ENCODE results near the gene HCRT. TPM values are rescaled to one million over a fixed set of nuclear protein-coding genes. Genes with fewer than 3 reads are reported as not detected.
"Not testable (repeated sequence)": the region's sequence is repeated elsewhere in the genome, so short reads cannot be mapped to it uniquely, and the experiment has no call there.

The HCRT gene
- total RNA-seq, 2 donors from 2014 or later, result not detected

DNA sequence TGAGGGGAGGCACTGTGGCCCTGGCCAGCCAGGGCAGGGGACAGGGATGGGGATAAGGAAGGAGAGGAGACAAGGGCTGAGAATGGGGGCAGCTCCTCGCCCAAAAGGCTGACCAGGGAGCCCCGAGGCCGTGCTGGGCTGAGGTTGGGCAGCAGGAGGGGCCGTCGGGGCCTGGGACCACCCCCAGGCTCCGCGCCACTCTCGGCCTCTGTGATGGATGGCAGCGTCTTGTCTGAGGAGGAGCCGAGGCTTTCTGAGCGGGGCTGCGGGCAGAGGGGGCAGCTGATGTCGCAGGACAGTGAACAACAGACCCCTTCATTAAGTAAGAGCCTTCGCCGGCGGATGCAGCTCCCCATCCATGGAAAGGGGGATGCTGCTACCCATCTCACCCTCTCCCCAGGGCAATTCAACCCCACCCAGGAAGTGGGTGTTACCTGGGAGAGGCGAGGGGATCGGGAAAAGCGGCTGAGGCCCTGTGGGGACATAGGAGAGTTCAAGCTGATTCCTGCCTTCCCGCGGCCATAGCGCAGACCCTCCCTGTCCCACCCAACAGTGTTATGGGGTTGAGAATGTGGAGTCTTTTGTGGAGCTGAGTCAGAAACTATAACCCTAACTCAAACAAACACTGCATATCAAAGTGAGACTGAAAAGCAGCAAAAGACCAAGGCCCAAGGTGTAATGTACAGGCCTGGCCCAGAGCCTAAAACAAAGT is 21.4 kb downstream of the HCRT start:
- no peaks in the 10 kb centered on the region for H3K9me3 Mint-ChIP-seq
- H3K27ac Mint-ChIP-seq, result no peak overlapping the region
- no peak overlapping the region for H3K4me3 Mint-ChIP-seq
- H3K4me1 Mint-ChIP-seq (ENCODE audit: low read depth), result no peaks in the 10 kb centered on the region
- ATAC-seq (replicated peaks in 1 of 2), result no peak
- DNase-seq, result no peak
- no peaks in the 10 kb centered on the region for H3K27me3 Mint-ChIP-seq (ENCODE audit: low read depth)
- no peaks in the 10 kb centered on the region for H3K36me3 Mint-ChIP-seq (ENCODE audit: insufficient read depth in 2 of 2)

DNA sequence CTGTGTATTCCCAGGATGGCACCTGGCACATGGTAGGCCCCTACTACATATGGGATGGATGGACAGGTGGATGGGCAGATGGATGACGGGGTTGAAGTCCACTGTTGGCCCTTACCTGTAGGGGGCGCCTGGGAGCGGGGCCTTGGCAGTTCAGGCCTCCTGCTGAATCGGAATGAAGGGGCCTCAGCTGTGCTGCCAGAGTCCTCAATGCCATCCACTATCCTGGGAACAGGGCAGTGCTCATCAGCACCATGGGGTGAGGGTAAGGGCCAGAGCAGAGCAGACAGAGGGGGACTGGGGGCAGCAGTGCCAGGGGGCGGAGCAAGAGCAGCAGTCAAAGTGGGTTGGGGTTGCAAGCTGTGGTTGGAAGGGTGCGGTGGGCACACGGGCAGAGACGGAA is 22.1 kb downstream of the HCRT start:
- Mint-ChIP-seq H3K27me3 (ENCODE audit: low read depth) (no peaks in the 10 kb centered on the region), H3K9me3 (no peaks in the 10 kb centered on the region), H3K36me3 (ENCODE audit: insufficient read depth in 2 of 2) (no peaks in the 10 kb centered on the region), H3K27ac (no peak overlapping the region), H3K4me3 (no peak overlapping the region), H3K4me1 (ENCODE audit: low read depth) (no peaks in the 10 kb centered on the region)
- peak; percentile 67 to 78 for DNase-seq
- peak; percentile 49 to 65 for ATAC-seq (replicated peaks in 1 of 2)

DNA sequence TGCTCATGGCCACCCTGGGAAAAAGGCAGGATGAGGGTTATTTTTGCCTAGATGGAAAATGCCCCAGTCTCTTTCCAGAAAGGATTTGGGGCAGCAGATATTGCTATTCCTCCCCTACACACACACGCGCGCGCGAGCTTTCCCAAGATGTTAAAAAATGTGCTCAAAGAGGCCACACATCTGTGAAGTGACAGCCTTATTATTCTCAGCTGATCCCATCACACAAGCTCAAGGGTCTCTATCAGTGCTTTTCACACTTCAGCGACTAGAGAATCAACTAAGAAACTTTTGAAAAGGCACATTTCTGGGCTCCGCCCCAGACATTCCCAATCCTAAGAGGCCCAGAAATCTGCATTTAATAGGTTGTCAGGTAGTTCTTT is 24.7 kb downstream of the HCRT start:
- no peaks in the 10 kb centered on the region for H3K9me3 Mint-ChIP-seq
- no peak overlapping the region for H3K4me3 Mint-ChIP-seq
- ATAC-seq (replicated peaks in 1 of 2), result no peak
- no peaks in the 10 kb centered on the region for H3K27me3 Mint-ChIP-seq (ENCODE audit: low read depth)
- H3K4me1 Mint-ChIP-seq (ENCODE audit: low read depth), result peaks cover 10% of the 10 kb centered on the region
- no peak overlapping the region for H3K27ac Mint-ChIP-seq
- no peak for DNase-seq
- H3K36me3 Mint-ChIP-seq (ENCODE audit: insufficient read depth in 2 of 2), result no peaks in the 10 kb centered on the region

DNA sequence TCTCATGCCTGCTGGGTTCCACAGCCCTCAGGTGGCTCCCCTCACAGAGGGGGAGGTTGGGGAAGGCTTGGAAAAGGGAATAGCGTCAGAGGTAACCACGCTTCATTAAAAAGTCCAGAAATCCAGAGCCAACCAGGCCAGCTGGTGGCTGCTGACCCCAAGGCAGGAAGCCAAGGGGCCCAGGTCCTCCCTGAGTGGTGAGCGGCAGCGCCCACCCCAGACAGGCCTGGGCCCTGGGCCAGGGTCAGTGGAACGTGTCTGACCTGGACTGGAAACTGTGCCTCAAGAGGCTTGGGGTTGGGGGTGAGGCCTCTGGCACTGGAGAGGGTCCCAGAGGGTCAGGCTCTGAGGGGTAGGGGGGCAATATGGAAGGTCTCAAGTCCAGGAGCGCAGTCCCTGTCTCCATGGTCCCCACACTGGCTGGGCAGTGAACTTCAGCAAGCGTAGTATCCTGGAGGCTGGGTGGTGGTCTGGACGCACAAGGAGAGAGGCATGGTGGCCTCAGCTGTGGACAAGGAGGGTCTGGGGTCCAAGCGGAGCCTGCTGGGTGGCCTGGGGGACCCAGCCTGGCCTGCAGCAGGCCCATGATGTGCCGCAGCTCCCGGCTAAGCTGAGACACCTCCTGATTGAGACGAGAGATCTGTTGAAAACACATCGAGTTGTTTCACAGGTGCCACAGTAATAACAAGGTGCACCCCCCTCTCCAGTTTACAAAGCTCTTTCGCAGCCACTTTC is 25.3 kb downstream of the HCRT start:
- H3K27me3 Mint-ChIP-seq (ENCODE audit: low read depth), result no peaks in the 10 kb centered on the region
- no peaks in the 10 kb centered on the region for H3K9me3 Mint-ChIP-seq
- no peak overlapping the region for H3K4me3 Mint-ChIP-seq

DNA sequence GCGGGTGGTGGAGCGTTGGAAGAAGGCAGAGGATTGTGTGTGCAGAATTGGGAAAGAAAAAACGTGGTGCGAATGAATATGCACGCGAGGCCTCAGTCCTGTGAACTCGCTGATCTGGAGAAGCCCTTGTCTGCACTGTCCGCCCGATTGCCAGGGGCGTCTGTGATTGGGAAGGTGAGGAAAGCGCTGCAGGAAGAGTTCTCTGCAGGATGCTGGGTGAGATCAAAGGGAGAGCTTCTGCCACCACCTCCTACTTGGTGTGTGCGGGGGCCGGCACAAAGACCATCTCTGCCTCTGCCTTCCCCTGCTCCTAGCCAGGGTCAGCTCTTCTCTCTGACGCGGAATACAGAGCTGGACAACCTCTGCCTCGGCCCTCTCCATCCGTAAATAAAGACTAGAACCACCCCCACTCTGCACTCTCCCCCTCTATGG is 29.6 kb downstream of the HCRT start:
- ATAC-seq (replicated peaks in 1 of 2) (no peak), DNase-seq (no peak)
- no peaks in the 10 kb centered on the region for H3K9me3 Mint-ChIP-seq
- H3K27ac Mint-ChIP-seq, result peak overlapping the region; percentile 72
- no peaks in the 10 kb centered on the region for H3K27me3 Mint-ChIP-seq (ENCODE audit: low read depth)
- H3K4me1 Mint-ChIP-seq (ENCODE audit: low read depth), result peaks cover 43% of the 10 kb centered on the region
- peaks cover 4 to 5% of the 10 kb centered on the region in 2 donors for H3K36me3 Mint-ChIP-seq (ENCODE audit: insufficient read depth in 2 of 2)
- H3K4me3 Mint-ChIP-seq, result peak overlapping the region; percentile 91

More for the DNA sequence above, 25.3 kb downstream of the HCRT start:
- Mint-ChIP-seq H3K27ac (no peak overlapping the region), H3K4me1 (ENCODE audit: low read depth) (peaks cover 14% of the 10 kb centered on the region), H3K36me3 (ENCODE audit: insufficient read depth in 2 of 2) (no peaks in the 10 kb centered on the region)
- DNase-seq (no peak), ATAC-seq (replicated peaks in 1 of 2) (no peak)

DNA sequence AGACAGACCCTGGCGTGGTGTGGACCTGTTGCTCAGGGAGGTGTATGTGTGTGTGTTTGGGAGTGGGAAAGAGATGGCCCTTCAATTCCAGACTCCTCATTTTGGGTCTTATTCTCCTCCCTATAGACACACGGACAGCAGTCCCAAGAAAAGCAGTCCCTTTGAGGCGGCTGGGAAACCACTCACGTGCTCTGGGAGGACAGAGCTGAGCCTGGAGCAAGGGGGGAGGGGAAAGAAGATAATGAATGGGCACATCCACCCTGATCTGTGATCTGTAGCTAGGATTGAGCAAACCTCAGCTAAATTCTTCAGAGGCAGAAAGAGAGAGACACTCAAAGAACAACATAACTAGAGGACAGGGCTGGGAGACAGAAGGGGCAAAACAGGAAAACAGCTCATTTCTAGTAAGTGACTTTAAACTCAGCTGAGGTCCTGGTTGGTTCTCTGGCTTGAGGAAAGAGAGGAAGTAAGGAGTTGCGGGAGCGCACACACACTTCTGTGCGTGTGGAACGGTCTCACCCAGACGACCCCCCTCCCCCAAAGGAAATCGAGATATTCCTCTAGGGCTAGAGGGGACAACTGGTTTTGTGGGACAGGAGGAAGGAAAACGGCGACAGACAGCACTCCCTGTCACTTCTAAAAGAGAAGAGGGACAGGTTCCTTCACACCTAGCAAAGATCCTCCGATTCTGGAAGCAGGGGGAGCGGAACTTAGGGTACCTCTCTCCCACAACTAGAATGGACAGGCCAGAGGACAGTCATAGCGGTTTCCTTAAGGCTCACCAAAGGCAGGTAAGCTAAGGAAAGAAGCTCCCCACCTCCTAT is 31.1 kb downstream of the HCRT start:
- no peak for DNase-seq
- Mint-ChIP-seq H3K27me3 (ENCODE audit: low read depth) (no peaks in the 10 kb centered on the region), H3K27ac (peak overlapping the region; percentile 91), H3K9me3 (no peaks in the 10 kb centered on the region), H3K4me1 (ENCODE audit: low read depth) (peaks cover 43% of the 10 kb centered on the region), H3K4me3 (peak overlapping the region; percentile 91), H3K36me3 (ENCODE audit: insufficient read depth in 2 of 2) (peaks cover 4 to 5% of the 10 kb centered on the region in 2 donors)
- no peak for ATAC-seq (replicated peaks in 1 of 2)

DNA sequence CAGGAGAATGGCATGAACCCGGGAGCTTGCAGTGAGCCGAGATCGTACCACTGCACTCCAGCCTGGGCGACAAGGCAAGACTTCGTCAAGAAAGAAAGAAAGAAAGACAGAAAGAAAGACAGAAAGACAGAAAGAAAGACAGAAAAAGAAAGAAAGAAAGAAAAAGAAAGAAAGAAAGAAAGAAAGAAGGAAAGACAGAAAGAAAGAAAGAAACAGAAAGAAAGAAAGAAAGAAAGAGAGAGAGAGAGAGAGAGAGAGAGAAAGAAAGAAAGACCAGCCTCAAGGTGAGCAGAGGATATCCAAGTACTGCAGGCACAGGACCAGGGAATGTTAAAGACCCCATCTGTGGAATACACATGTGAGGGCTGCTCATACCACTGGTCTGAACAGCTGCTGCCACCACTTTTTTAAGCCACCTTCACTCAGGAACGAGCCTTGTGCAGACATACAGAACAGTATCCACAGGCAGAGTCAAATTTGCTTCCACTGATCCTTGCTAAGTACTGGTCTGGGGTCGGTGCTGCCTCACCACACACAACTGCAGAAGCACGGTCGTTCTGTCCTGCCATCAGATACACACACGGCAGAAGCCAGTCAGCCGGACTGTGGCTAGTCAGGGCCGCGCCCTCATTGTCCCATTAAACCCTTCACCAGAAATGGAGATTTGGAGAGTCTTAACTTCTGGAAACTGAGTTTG is 38.2 kb downstream of the HCRT start:
- H3K9me3 Mint-ChIP-seq, result no peaks in the 10 kb centered on the region
- DNase-seq, result no peak
- peak overlapping the region; percentile 89 for H3K27ac Mint-ChIP-seq
- peaks cover 26% of the 10 kb centered on the region for H3K4me1 Mint-ChIP-seq (ENCODE audit: low read depth)
- peaks cover 3 to 6% of the 10 kb centered on the region in 2 donors for H3K36me3 Mint-ChIP-seq (ENCODE audit: insufficient read depth in 2 of 2)
- ATAC-seq (replicated peaks in 1 of 2), result no peak
- H3K4me3 Mint-ChIP-seq, result no peak overlapping the region
- H3K27me3 Mint-ChIP-seq (ENCODE audit: low read depth), result no peaks in the 10 kb centered on the region

DNA sequence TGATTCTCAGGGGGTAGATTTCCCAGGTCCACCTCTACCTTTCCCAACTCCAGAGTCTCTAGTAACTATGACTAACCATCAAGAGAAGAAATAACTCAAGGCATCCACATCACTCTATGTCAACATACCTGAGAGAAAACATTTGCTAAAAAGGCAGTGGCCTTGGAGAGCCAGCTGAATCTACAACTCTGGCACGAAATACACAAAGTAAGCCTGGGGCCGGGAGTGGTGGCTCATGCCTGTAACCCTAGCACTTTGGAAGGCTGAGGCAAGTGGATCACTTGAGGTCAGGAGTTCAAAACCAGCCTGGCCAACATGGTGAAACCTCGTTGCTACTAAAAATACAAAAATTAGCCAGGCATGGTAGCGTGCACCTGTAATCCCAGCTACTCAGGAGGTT is 42.1 kb downstream of the HCRT start:
- H3K27ac Mint-ChIP-seq; H3K4me3 Mint-ChIP-seq; DNase-seq; ATAC-seq (replicated peaks in 1 of 2); H3K9me3 Mint-ChIP-seq; H3K27me3 Mint-ChIP-seq (ENCODE audit: low read depth); H3K36me3 Mint-ChIP-seq (ENCODE audit: insufficient read depth in 2 of 2): not testable (repeated sequence)
- H3K4me1 Mint-ChIP-seq (ENCODE audit: low read depth), result peaks cover 23% of the 10 kb centered on the region

DNA sequence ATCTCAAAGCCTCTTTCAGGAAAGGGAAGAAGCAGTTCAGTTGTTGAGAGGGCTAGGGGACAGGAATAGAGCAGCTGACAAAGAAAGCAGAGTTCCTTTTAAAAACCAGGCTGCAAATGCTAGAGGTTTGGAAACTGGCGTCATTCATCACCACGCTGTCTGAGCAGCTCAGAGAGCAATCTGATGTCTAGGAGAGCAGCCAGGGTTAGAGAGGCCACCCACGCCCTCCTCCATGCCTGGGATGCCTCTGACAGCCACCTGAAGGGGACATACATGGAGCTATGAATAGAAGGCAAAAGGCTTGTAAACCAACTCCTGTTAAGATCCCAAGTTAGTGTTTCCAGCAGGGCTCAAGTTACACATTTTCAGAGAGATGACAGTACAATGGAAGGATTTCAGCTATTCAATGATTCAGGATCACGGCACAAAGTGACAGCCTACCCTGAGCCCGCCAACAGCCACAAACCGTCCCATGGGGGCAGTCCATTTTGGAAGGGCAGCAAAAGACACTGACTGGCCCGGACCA is 42.8 kb downstream of the HCRT start:
- ATAC-seq (replicated peaks in 1 of 2) (no peak), DNase-seq (no peak)
- Mint-ChIP-seq H3K9me3 (no peaks in the 10 kb centered on the region), H3K4me3 (no peak overlapping the region), H3K36me3 (ENCODE audit: insufficient read depth in 2 of 2) (peaks cover 3 to 4% of the 10 kb centered on the region in 2 donors), H3K27me3 (ENCODE audit: low read depth) (no peaks in the 10 kb centered on the region), H3K4me1 (ENCODE audit: low read depth) (peaks cover 28% of the 10 kb centered on the region), H3K27ac (no peak overlapping the region)

DNA sequence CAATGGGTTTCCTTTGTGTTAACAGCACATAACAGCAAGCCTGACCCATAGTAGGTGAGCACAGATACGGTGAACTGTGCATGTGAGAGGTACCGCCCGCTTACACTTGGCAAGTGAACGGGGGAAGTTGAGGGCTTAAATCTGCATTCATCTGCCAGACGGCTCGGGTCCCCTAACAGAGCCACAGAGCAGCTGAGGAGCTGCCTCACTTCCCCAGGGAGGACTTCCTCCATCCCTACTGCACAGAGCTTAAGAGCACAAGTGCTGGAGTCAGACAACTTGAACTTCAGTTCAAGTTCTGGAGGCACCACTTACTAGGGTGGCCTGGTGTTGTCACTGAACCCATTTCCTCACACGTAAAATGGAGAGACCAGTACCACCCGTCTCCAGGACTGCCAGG is 43.9 kb downstream of the HCRT start:
- peaks cover 0 to 6% of the 10 kb centered on the region in 2 donors for H3K36me3 Mint-ChIP-seq (ENCODE audit: insufficient read depth in 2 of 2)
- no peaks in the 10 kb centered on the region for H3K9me3 Mint-ChIP-seq
- peaks cover 33% of the 10 kb centered on the region for H3K4me1 Mint-ChIP-seq (ENCODE audit: low read depth)
- H3K27me3 Mint-ChIP-seq (ENCODE audit: low read depth), result no peaks in the 10 kb centered on the region
- no peak overlapping the region for H3K27ac Mint-ChIP-seq
- no peak for DNase-seq
- no peak for ATAC-seq (replicated peaks in 1 of 2)
- no peak overlapping the region for H3K4me3 Mint-ChIP-seq

DNA sequence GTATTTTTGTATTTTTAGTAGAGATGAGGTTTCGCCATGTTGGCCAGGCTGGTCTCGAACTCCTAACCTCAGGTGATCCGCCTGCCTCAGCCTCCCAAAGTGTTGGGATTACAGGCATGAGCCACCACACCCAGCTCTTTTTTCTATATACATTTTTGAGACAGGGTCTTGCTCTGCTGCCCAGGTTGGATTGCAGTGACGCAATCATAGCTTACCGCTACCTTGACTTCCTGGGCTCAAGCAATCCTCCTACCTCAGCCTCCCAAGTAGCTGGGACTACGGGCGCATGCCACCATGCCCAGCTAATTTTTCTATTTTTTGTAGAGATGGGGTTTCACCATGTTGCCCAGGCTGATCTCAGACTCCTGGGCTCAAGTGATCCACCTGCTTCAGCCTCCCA is 44.6 kb downstream of the HCRT start:
- peaks cover 40% of the 10 kb centered on the region for H3K4me1 Mint-ChIP-seq (ENCODE audit: low read depth)
- not testable (repeated sequence) for H3K9me3 Mint-ChIP-seq; H3K36me3 Mint-ChIP-seq (ENCODE audit: insufficient read depth in 2 of 2); H3K4me3 Mint-ChIP-seq; ATAC-seq (replicated peaks in 1 of 2); DNase-seq; H3K27me3 Mint-ChIP-seq (ENCODE audit: low read depth); H3K27ac Mint-ChIP-seq

DNA sequence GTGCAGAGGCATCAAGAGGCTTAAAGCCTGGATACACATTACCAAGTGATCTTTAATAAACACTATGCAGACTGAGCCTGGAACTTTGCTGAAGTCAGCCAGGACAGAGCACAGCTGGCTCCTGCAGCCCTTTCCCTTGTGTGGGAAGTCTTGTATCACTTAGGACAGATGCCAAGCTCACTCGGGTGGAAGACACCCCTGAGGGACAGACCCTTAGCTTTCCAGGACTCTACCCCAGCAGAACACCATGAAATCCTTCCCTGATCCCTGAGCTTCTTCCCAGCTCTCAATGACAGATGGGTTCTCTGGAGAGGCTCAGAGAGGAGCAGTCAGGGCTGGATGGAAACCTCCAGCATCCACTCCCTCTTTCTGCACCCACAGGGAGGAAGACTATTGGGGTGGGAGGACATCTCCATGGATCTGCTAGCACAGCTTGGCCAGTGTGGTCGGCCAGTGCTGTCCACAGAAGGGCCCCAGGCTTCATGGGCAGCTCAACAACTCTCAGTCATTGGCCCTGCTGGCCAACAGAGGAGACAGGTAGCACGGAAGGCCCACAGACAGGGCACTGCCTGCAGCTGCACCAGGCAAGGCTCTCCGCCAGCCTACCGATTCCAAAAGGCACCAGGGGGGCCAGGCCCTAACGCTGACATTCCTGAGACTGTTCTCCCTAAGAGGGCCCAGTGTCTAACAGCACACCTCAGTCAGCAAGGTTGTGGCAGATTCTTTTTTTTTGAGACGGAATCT is 46.3 kb downstream of the HCRT start:
- Mint-ChIP-seq H3K9me3 (no peaks in the 10 kb centered on the region), H3K27me3 (ENCODE audit: low read depth) (no peaks in the 10 kb centered on the region), H3K4me1 (ENCODE audit: low read depth) (peaks cover 48% of the 10 kb centered on the region), H3K36me3 (ENCODE audit: insufficient read depth in 2 of 2) (peaks cover 1 to 6% of the 10 kb centered on the region in 2 donors), H3K4me3 (no peak overlapping the region), H3K27ac (no peak overlapping the region)
- DNase-seq (no peak), ATAC-seq (replicated peaks in 1 of 2) (no peak)
